Measurements from ENCODE around the gene RGS18.

- no peak for TF ChIP-seq CTCF (IDR thresholded peaks at IDR 0.05)
- TF ChIP-seq POLR2A (IDR thresholded peaks at IDR 0.05) = no peak
Observed at GRCh38 chr1:192170196-192170984, 12.1 kb downstream of the RGS18 start.

All from adrenal gland (tissue), 5 donors.